HG03103 (cell line): ENCODE results near the gene KERA.
A peak's percentile ranks its signal among the peaks of the same experiment; 100 is the strongest.
"Not testable (repeated sequence)": the region's sequence is repeated elsewhere in the genome, so short reads cannot be mapped to it uniquely, and the experiment has no call there.

Experiments used
- ATAC-seq: cut with Tn5 transposase; IDR thresholded peaks from one replicate; pipeline ENCODE4 v1.9.1; 2021; ENCODE audit warnings: low read depth; ENCODE audit not compliant: unreplicated experiment

The KERA gene

GRCh38 chr12:91057368-91058165, at the start of gene KERA:
KERA (minus strand) TSS chr12:91058024; CDS start chr12:91056281, 1,743 bp downstream.
- ATAC-seq, result no peak

GRCh38 chr12:91106283-91106682, 48.5 kb upstream of the KERA start:
- no peak for ATAC-seq

- ATAC-seq, result no peak
Observed at GRCh38 chr12:91105807-91106206, 48.0 kb upstream of the KERA start.

- ATAC-seq, result peak; percentile 45
Observed at GRCh38 chr12:91104812-91105466, 47.1 kb upstream of the KERA start.

GRCh38 chr12:91103624-91104023, 45.8 kb upstream of the KERA start:
- no peak for ATAC-seq

- ATAC-seq, result no peak
Observed at GRCh38 chr12:91103101-91103500, 45.3 kb upstream of the KERA start.

GRCh38 chr12:91100906-91101305, 43.1 kb upstream of the KERA start:
- ATAC-seq, result no peak

- ATAC-seq, result no peak
Observed at GRCh38 chr12:91099836-91100235, 42.0 kb upstream of the KERA start.

- no peak for ATAC-seq
Observed at GRCh38 chr12:91099341-91099740, 41.5 kb upstream of the KERA start.

- ATAC-seq, result no peak
Observed at GRCh38 chr12:91098941-91099340, 41.1 kb upstream of the KERA start.

- ATAC-seq, result no peak
Observed at GRCh38 chr12:91098461-91098860, 40.6 kb upstream of the KERA start.

GRCh38 chr12:91094957-91095356, 37.1 kb upstream of the KERA start:
- ATAC-seq, result no peak

- ATAC-seq, result no peak
Observed at GRCh38 chr12:91094032-91094662, 36.3 kb upstream of the KERA start.

GRCh38 chr12:91093341-91093740, 35.5 kb upstream of the KERA start:
- no peak for ATAC-seq

- no peak for ATAC-seq
Observed at GRCh38 chr12:91091916-91092715, 34.3 kb upstream of the KERA start.

- ATAC-seq, result not testable (repeated sequence)
Observed at GRCh38 chr12:91089953-91090352, 32.1 kb upstream of the KERA start.

GRCh38 chr12:91080041-91080440, 22.2 kb upstream of the KERA start:
- ATAC-seq, result no peak

- no peak for ATAC-seq
Observed at GRCh38 chr12:91078501-91078900, 20.7 kb upstream of the KERA start.

- ATAC-seq, result no peak
Observed at GRCh38 chr12:91077228-91077954, 19.6 kb upstream of the KERA start.

GRCh38 chr12:91074851-91075250, 17.0 kb upstream of the KERA start:
- no peak for ATAC-seq
